Measurements from ENCODE around the gene KRTAP12-2.

GRCh38 chr21:44653123-44653522 is 13.6 kb downstream of the KRTAP12-2 start:
- TF ChIP-seq, protein P1, sequence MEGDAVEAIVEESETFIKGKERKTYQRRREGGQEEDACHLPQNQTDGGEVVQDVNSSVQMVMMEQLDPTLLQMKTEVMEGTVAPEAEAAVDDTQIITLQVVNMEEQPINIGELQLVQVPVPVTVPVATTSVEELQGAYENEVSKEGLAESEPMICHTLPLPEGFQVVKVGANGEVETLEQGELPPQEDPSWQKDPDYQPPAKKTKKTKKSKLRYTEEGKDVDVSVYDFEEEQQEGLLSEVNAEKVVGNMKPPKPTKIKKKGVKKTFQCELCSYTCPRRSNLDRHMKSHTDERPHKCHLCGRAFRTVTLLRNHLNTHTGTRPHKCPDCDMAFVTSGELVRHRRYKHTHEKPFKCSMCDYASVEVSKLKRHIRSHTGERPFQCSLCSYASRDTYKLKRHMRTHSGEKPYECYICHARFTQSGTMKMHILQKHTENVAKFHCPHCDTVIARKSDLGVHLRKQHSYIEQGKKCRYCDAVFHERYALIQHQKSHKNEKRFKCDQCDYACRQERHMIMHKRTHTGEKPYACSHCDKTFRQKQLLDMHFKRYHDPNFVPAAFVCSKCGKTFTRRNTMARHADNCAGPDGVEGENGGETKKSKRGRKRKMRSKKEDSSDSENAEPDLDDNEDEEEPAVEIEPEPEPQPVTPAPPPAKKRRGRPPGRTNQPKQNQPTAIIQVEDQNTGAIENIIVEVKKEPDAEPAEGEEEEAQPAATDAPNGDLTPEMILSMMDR (IDR thresholded peaks at IDR 0.05): no peak
- no peak for TF ChIP-seq POLR2A (IDR thresholded peaks at IDR 0.05)
